Brain microvascular endothelial cell (primary cell): ENCODE data around the gene ZBTB7C.

Source experiments
- DNase-seq: peaks from one replicate; pipeline ENCODE4 v3.0.0-alpha.2; 2020
- H3K27ac ChIP-seq: fragments of 250-450 bp; sonication (Bioruptor Pico); 2 replicates; pipeline ENCODE4 v1.5.1; 2020; ENCODE audit warnings: mild to moderate bottlenecking, moderate library complexity
- H3K27me3 ChIP-seq: fragments of 250-450 bp; sonication (Bioruptor Pico); replicated peaks from 2 replicates; pipeline ENCODE4 v1.5.1; 2020; ENCODE audit warnings: mild to moderate bottlenecking
- H3K36me3 ChIP-seq: fragments of 250-450 bp; sonication (Bioruptor Pico); replicated peaks from 2 replicates; pipeline ENCODE4 v1.5.1; 2020; ENCODE audit warnings: mild to moderate bottlenecking
- H3K4me3 ChIP-seq: 2 replicates; pipeline ENCODE4 v1.5.1; 2011; ENCODE audit warnings: low read depth, mild to moderate bottlenecking, control low read depth, low read length, moderate library complexity
- in situ Hi-C: cut with HindIII; loops from 2 replicates; pipeline ENCODE4 v1.10.0; 2017; ENCODE audit warnings: low sequenced_read_pairs, low pct_ligation_motif_present
- TF ChIP-seq, protein P1 (sequence below): IDR thresholded peaks from 2 replicates; pipeline ENCODE4 v1.5.1; 2011; ENCODE audit warnings: low read depth, mild to moderate bottlenecking, moderate library complexity, low read length, control low read depth, inconsistent platforms; ENCODE audit errors: missing control alignments

The ZBTB7C gene

DNA sequence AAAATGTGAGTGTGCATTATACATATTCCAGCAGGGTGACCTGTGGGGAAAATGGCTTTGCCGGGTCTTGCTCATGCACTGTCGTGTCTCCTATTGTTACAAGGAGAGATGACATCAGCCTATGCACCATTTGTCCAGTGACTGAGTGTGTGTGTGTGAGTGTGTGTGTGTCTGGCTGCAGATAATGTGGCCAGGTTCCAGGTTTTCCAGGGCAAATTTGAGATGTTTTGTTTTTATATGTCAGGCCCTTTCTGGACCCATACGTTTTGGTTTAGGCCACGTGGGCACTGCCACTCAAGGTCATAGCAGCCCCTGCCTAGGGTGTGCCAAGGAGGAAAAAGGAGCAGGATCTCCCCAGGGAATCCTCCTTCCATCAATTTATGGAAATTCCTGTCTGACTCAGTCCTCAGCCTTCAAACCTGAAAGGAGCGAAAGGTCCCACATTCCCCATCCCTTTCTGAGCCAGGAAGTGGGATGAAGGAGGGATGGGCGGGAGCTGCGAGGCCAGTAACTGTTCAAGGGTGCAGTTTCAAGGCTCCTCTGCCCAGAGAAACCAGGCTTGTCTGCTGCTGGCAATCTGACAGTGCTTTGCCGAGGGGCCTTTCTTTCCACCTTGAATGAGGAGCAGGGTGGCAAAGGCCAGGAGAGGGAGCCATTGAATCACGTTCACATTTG lies 385.7 kb downstream of the ZBTB7C start:
- Histone ChIP-seq H3K36me3 (no peaks in the 10 kb centered on the region), H3K4me3 (no peak overlapping the region), H3K27me3 (no peaks in the 10 kb centered on the region), H3K27ac (no peak overlapping the region)
- in situ Hi-C loops, result no loop called here
- TF ChIP-seq, protein P1, sequence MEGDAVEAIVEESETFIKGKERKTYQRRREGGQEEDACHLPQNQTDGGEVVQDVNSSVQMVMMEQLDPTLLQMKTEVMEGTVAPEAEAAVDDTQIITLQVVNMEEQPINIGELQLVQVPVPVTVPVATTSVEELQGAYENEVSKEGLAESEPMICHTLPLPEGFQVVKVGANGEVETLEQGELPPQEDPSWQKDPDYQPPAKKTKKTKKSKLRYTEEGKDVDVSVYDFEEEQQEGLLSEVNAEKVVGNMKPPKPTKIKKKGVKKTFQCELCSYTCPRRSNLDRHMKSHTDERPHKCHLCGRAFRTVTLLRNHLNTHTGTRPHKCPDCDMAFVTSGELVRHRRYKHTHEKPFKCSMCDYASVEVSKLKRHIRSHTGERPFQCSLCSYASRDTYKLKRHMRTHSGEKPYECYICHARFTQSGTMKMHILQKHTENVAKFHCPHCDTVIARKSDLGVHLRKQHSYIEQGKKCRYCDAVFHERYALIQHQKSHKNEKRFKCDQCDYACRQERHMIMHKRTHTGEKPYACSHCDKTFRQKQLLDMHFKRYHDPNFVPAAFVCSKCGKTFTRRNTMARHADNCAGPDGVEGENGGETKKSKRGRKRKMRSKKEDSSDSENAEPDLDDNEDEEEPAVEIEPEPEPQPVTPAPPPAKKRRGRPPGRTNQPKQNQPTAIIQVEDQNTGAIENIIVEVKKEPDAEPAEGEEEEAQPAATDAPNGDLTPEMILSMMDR, result peak; percentile 64
- DNase-seq, result peak; percentile 54

DNA sequence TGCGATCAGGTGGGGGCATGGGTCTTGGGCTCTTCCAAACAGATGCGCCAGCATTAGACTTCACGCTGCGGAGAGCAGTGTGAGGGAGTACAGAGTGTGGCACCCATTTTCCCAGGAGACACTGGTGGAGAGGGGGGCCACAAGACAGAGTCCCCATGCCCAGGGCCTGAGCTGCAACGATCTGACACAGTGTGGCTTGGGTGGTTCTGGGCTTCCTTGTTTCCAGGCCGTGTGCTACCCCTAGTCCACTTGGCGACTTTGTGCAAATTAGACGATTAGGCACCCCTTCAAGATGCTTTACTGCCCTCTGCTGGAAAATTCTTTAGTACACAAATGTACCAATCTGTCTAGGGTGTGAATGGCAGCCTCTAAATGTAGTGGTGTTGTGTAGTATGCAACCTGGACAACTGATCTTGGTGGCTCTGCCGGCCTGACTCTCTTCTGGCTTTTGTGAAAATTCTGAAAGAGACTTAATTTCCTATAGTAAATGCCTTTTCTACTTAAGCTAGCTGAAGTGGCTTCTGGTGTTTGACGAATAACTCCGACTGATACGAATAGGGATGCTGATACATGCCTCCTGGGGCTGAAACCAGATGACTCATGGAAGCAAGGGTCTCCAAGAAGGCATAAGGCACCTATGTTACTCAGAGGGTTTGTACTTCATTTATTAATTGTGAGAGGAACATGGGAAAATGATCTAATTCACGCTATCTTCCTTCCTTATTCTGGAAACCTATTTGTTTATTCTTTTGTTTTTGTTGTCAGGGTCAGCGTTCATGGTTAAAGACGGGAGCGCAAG lies 386.5 kb downstream of the ZBTB7C start:
- TF ChIP-seq, protein P1, result peak; percentile 64
- in situ Hi-C loops, result no loop called here
- no peak overlapping the region for H3K27ac ChIP-seq
- H3K27me3 ChIP-seq, result no peaks in the 10 kb centered on the region
- DNase-seq, result peak; percentile 32
- no peaks in the 10 kb centered on the region for H3K36me3 ChIP-seq
- no peak overlapping the region for H3K4me3 ChIP-seq

DNA sequence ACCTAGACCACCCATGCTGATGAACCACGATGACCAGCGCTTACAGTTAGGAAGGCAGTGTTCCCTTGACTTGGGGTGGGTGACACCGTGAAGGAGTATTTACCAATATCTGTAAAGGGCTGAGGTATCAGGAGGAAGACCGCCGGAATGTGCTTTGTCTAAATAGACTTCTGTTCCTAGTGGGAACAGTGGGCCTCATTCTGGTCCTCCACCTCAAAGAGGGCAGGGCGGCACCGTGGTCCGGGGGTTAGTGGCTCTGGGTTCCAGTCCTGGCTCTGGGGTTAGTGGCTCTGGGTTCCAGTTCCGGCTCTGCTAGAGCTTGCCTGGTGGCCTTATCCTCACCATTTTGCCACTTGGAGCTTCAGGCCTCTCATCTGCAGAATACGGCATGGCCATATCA lies 387.2 kb downstream of the ZBTB7C start:
- in situ Hi-C loops, result no loop called here
- Histone ChIP-seq H3K27ac (no peak overlapping the region), H3K4me3 (no peak overlapping the region), H3K27me3 (no peaks in the 10 kb centered on the region), H3K36me3 (no peaks in the 10 kb centered on the region)
- TF ChIP-seq, protein P1, result no peak
- no peak for DNase-seq

DNA sequence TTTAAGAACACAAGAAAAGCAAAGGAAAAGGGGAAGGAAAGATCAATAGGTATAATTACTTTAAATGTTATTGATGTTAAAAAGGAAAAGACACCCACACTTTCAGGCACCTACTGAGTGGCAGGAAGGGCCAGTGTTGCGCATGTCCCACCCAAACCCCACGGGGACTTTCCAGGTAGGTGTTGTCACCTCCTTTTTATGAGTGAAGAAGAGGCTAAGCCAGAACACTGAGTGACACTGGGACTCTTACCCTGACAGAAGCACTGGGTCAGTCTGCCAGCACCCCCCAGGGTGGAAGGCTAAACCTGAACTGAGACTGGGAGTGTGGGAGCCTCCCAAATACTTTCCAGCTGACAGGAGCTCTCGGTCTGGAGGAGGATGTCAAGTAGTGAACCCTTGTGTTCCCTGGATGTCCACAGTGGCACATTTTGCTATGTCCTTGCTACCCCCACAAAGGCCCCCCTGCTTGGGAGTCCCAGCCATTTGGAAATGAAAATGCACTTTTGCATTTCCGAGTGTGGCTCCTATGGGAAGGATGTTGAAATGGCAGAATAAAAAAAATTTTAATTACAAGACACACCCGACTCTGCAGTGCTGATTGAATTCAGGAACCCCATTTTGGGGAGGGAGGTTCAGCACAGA lies 387.8 kb downstream of the ZBTB7C start:
- no peaks in the 10 kb centered on the region for H3K27me3 ChIP-seq
- H3K4me3 ChIP-seq, result no peak overlapping the region
- no peaks in the 10 kb centered on the region for H3K36me3 ChIP-seq
- DNase-seq, result no peak
- H3K27ac ChIP-seq, result no peak overlapping the region
- TF ChIP-seq, protein P1, result no peak
- in situ Hi-C loops, result no loop called here

DNA sequence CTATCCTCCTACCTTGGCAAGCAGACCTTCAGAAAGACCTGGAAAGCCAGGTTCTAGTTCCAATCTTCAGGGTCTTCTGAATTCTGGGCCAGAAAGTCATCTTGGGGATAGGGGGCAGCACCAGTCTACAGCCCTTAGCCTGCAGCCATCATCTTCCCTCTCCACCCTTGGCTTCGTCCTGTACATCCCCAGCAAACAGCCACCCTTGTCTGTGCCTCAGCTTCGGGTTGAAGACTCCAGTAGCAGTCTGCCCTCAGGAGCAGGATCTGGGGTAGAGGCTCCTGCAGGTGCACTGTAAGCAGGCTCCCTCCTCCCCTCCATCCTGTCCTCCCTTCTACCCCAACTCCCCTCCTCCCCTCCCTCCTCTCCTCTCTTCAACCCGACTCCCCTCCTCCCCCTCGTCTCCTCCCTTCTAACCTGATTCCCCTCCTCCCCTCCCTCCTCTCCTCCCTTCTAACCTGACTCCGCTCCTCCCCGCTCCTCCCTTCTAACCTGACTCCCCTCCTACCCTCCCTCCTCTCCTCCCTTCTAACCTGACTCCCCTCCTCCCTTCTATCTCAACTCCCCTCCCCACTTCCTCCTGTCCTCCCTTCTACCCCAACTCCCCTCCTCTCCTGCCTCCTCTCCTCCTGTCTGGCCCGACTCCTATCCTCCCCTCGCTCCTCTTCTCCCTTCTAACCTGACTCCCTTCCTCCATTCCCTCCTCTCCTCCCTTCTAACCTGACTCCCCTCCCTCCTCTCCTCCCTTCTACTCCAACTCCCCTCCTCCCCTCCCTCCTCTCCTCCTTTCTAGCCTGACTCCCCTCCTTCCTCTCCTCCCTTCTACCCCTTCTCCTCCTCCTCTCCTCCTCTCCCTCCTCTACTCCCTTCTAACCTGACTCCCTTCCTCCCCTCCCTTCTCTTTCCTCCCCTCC lies 388.6 kb downstream of the ZBTB7C start:
- Histone ChIP-seq H3K4me3 (no peak overlapping the region), H3K36me3 (no peaks in the 10 kb centered on the region), H3K27me3 (peaks cover 2% of the 10 kb centered on the region), H3K27ac (no peak overlapping the region)
- TF ChIP-seq, protein P1, result no peak
- DNase-seq, result no peak
- in situ Hi-C loops, result no loop called here
